GM15510 (cell line): ENCODE measurements around the gene SNX13.

ENCODE experiments used
- POLR2A ChIP-seq: IDR thresholded peaks from 3 replicates; pipeline ENCODE4 v1.6.1; 2011; ENCODE audit warnings: borderline replicate concordance; ENCODE audit not compliant: insufficient read length; ENCODE audit errors: extremely low read depth

SNX13 gene

DNA sequence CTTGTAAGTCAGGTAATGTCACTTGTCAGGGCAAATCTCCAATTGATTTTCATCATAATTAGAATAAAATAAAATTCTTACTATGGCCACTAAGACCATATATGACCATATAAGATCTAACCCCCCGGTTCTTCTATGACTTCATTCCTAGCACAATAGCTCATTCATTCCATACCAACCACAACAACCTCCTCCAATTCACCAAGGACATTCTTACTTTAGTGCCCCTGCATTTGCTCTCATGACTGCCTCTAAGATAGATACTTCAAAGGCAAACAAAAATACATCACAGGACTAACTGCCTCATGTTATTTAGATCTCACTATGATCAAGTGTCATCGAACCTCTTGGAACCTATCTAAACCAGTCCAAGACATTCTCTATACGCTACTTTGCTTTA is 90.8 kb downstream of the SNX13 start:
- TF ChIP-seq POLR2A, result no peak

DNA sequence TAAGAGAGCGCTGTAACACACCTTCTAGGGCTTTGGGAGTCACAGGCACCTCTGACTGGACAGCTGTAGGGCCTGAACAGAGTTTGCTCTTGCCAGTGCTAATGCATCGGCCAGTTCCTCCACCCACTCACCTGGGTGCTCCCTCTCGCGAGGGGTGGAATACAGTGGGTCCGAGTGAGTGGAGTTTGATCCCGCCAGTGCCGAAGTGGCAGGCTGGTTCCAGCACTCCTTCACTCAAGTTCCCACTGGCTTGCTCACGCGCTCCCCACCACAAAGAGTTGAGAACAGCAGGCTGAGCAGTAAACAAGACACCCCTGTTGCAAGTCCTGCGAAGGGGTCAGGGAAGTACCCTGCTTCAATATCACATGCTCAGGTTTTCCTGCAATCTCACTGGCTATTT is 91.8 kb downstream of the SNX13 start:
- no peak for TF ChIP-seq POLR2A

DNA sequence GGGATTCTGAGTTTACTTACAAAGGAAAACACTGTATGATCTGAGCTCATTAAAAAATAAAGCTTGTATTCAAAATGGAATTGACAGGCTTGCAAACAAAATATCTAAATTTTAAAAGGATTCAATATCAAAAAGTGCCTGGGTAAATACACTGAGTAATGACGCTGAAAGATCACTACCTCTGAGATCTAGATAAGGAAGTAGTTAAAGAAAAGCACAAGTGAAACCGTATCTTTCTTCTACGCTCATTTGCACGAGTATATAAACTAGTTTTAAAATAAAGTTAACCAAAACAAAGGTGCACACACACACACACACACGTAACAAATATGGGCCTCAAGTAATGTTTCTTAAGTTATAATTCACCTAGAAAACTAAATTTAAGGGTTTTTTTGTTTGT is 93.4 kb downstream of the SNX13 start:
- no peak for TF ChIP-seq POLR2A

DNA sequence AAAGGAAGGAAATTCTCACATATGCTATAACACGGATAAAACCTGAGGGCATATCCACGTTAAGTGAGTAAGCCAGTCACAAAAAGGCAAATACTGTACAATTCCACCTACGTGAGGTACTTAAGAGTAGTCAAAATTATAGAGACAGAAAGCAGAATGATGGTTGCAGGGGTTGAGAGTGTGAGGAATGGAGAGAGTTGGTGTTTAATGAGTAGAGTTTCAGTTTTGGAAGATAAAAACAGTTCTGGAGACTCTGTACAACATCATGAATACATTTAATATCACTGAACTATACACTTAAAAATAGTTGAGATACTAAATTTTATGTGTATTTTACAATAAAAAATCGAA is 95.1 kb downstream of the SNX13 start:
- no peak for TF ChIP-seq POLR2A

DNA sequence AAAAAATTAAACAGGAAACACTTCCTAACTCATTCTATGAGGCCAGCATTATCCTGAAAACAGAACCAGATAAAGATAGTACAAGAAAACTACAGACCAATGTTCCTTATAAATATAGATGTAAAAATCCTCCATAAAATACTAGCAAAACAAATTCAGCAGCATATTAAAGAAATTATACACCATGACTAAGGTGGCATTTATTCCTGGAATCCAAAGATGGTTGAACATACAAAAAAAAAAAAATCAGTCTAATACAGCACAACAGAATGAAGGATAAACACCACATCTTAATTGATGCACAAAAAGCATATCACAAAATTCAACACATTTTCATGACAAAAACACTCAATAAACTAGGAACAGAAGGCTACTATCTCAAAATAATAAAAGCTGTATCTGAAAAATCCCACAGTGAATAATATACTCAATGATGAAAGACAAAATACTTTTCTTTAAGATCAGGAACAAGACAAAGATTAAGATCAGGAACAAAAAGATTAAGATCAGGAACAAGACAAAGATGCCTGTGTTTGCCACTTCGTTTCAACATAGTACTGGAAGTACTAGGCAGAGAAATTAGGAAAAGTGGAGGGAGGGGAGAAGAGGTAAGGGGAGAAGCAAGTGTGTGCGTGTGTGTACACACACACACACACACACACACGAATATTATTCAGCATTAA is 95.6 kb downstream of the SNX13 start:
- TF ChIP-seq POLR2A, result no peak

DNA sequence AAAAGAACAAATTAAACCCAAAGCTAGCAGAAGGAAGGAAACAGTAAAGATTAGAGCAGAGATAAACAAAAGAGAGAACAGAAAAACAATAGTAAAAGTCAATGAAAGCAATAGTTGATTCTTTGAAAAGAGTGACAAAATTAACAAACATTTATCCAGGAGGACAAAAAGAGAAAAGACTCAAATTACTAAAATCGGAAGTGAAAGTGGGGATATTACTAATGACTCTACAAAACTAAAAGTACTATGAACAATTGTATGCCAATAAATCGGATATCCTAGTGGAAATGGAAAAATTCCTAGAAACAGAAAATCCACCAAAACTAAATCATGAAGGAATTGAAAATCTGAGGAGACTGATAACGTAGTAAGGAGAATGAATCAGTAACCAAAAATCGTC is 96.3 kb downstream of the SNX13 start:
- no peak for TF ChIP-seq POLR2A

DNA sequence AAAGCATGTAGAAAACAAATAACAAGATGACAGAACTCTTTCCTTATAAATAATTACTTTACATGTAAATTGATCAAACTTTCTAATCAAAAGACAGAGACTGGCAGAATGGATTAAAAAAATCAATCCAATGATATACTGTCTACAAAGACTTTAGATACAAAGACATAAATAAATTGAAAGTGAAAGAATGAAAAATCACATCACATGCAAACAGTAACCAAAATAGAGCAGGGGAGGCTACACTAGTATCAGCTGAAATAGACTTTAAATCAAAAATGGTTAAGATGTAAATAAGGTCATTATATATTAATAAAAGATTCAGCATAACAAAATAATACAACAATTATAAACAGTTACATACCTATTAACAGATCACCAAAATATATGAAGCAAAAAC is 97.3 kb downstream of the SNX13 start:
- TF ChIP-seq POLR2A, result no peak

DNA sequence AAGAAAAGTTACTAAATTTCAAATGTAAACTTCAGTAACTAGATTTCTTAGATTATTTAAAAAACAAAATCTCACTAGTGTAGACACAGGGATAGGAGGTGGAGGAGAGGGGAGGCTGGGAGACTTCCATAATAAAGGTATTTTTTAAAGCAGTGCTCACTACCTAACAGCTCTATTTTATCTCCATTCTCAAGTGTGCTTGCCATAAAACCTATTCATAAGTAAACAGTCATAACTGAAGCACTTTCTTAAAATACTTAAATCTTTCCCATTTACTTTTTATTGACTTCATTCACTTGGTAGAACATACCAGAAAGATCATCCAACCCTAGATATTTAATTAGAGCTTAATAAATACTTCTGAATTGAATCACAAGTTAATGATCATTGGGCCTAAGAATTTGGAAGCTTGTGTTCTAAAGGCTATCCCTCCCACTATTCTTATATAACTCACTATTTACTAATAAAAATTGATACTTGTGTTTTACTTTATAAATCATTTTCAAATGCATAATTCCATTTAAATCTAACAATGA is 107.4 kb downstream of the SNX13 start:
- TF ChIP-seq POLR2A, result no peak

DNA sequence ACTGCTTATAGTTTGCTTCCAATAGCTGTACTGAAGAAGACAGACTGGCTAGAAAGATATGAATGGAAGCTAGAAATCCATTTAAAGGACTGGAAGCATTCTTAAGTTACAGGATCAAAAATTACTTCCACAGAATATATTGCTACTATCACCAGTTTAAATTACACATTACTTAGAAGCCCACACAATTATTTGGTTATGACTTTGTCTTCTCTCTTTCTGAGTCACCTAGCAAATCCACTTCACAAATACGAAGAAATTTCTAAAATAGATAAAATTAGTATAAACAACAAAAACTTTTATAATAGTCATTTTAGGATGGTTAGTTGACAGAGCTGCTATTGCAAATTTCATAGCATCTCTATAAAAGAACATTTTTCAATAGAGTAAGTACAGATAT is 108.1 kb downstream of the SNX13 start:
- TF ChIP-seq POLR2A, result no peak

DNA sequence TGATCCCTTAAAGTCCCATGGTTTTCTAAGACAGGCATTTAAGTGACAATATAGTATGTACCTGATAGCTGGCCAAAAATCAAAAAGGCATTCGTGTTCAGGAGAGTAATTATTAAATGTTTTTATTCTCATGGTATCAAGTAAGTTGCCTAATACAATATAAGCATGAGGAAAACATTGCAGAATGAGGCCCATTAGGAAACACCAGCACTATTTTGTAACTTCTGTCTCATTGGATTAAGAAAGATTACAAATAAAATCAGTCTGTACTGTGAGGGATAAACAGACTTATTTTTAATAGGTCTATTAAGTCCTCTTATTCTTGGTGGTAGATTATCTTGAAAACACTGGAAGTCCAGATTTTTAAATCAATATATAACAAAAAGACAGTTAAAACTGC is 110.1 kb downstream of the SNX13 start:
- TF ChIP-seq POLR2A, result no peak

DNA sequence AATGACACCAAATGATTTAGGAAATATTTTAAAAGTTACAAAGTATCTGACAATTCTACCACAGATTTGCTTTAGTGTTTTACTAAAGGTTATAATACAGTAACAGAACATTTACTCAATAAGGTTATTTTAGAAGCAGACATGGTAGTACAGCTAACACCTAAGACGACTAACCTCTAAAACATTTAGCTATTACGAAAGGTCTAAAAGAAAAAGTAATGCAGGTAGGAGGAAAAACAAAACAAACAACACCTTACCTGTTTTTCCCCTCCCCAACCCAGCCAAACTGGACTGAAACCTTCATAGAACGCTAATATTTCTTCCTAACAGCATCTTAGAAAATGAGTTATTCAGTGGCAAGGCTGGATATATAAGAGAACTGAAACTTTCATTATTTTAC is 111.3 kb downstream of the SNX13 start:
- TF ChIP-seq POLR2A, result no peak

DNA sequence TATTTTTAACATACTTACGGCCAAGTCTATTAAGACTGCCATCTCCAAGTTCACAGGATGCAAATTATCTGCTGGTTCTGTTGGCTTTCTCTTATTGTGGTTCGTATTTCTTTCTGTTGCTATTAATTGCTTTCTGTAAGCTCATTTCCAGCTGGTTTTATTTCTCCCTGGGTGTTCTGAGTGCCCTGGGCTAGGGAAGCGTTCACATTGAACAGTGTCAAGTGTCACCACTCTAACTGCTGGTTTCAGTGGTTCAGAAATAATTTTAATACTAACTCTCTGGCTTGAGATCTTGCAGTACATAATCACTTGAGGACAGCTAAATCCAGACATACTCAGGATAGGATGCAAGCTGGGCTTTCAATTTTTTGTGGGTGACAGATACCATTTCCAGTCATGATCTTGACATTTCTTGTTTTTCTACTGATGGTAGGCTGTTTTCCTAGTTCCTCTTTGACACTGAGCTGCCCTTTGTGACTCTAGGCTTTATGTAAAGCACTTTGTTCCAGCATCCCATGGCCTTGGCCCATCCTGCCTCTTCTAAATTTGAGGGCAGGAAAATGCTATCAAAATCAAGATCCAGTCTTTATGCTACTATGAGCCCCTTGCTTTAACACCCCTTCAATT is 117.6 kb downstream of the SNX13 start:
- no peak for TF ChIP-seq POLR2A

DNA sequence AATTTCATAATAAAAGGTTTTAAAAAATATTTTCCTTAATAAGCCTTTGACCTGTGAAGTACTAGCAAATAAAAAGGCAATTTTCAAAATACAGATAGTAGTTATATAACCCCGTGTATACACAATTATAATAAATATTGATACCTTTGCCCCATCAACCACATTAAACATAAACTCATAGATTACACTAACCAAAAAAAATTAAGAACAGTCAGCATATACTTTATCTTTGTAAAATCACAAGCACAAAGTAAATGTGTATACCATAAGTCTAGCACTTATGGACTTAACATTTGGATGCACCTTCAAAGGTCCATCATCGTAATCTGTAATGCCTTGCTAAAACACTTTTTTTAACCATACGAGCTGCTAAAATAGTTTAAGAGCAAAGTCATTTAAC is 123.4 kb downstream of the SNX13 start:
- no peak for TF ChIP-seq POLR2A

DNA sequence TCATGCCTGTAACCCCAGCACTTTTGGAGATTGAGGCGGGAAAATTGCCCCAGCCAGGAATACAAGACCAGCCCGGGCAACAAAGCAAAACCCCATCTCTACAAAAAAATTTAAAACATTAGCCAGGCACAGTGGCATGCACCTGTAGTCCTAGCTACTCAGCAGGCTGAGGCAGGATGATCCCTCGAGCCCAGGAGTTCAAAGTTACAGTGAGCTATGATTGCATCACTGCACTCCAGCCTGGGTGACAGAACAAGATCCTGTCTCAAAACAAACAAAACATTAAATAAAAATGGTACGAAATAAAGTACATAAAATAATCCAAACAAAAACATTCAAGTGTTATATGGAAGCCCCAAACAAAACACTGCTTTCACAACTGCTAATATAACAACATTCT is 125.0 kb downstream of the SNX13 start:
- no peak for TF ChIP-seq POLR2A

DNA sequence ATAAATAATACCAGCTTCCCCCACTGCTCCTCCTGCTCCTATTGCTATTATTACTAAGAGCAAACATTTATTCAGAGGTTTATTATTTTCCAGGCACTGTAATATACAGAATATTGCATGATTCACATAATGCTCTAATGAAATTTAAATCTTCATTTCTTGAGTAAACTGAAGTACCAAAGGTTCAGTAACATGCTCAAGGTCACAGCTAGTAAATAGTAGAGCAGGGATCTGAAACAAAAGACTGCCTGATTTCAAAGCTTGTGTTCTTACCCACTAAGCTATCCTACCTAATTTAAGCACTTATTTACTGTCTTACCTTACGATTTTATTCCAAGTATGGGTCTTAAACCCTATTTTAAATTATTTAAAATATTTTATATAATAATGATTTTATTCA is 126.2 kb downstream of the SNX13 start:
- no peak for TF ChIP-seq POLR2A

DNA sequence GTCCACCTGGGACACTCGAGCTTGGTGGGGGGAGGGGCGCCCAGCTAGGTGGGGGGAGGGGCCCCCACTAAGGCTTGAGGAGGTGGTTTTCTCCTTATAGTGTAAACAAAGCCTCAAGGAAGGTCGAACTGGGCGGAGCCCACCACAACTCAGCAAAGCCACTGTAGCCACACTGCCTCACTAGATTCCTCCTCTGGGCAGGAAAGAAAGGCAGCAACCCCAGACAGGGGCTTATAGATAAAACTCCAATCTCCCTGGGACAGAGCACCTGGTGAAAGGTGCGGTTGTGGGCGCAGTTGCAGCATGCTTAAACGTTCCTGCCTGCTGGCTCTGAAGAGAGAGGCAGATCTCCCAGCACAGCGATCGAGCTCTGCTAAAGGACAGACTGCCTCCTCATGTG is 133.1 kb downstream of the SNX13 start:
- no peak for TF ChIP-seq POLR2A
